ENCODE data around the gene PCDH15. TPM values are rescaled to one million over a fixed set of nuclear protein-coding genes. Genes with fewer than 3 reads are reported as not detected.

The PCDH15 gene
- total RNA-seq, 1 donor from 2014 or later, result 2.1 TPM

DNA sequence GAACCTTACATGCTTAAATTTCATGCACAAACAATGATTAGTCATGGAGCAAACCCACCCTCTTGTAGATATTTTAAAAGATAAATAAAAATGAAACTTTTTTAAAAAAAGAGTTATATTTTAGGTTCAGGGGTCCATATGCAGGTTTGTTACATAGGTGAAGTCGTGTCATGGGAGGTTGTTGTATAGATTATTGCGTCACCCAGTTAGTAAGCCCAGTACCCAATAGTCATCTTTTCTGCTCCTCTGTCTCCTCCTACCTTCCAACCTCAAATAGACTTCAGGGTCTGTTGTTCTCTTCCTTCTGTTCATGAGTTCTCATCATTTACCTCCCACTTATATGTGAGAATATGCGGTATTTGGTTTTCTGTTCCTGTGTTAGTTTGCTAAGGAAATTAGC lies 486.6 kb downstream of the PCDH15 start:
- no peak for ATAC-seq
- no peaks in the 10 kb centered on the region for H3K36me3 ChIP-seq
- no peak for DNase-seq
- no peaks in the 10 kb centered on the region for H3K9me3 ChIP-seq
- intact Hi-C loops (cut with DNase I), result no loop called here
- no peak overlapping the region for H3K4me3 ChIP-seq
- no peak for TF ChIP-seq CTCF (IDR thresholded peaks at IDR 0.05)
- no peak overlapping the region for H3K27ac ChIP-seq
- H3K4me1 ChIP-seq, result no peaks in the 10 kb centered on the region
- no peaks in the 10 kb centered on the region for H3K27me3 ChIP-seq (ENCODE audit: low read depth)

DNA sequence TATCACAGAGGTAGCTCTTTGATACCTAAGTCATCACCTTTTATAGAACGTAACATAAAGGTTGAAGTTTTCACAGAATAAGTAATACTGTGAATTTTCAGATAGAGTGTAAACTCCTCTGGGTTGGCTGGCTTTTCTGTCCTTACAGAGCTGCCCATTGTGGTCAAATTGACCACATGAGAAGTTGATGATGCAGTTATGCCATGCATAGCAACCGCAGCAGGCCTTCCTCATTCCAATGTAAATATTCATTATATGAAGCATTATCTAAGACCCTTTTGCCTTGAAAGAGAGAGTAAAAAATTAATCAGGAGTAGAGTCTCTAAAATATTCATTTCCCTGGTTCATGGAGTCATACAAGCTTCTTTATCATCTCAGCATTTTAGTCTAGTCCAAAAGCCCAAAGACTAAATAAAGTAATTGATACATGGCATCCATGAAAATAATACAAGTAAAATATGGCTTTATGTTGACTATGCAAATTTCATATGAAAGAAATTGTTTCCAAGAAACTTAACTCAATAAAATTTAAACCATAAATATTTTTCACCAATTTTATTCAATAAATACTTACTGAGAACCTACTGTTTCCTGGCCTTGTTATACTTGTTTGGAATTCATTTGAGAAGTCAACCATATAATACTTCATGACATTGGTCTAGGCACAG lies 516.4 kb downstream of the PCDH15 start:
- intact Hi-C loops (cut with DNase I), result no loop called here
- no peaks in the 10 kb centered on the region for H3K36me3 ChIP-seq
- H3K9me3 ChIP-seq, result no peaks in the 10 kb centered on the region
- no peaks in the 10 kb centered on the region for H3K27me3 ChIP-seq (ENCODE audit: low read depth)
- DNase-seq, result no peak
- TF ChIP-seq CTCF (IDR thresholded peaks at IDR 0.05), result no peak
- no peak for ATAC-seq
- H3K4me3 ChIP-seq, result no peak overlapping the region
- H3K4me1 ChIP-seq, result no peaks in the 10 kb centered on the region
- no peak overlapping the region for H3K27ac ChIP-seq

GRCh38 chr10:54282012-54282411 lies 519.0 kb downstream of the PCDH15 start:
- Histone ChIP-seq H3K27ac (no peak overlapping the region), H3K27me3 (ENCODE audit: low read depth) (no peaks in the 10 kb centered on the region), H3K9me3 (no peaks in the 10 kb centered on the region), H3K4me1 (no peaks in the 10 kb centered on the region), H3K36me3 (no peaks in the 10 kb centered on the region), H3K4me3 (no peak overlapping the region)
- no peak for TF ChIP-seq CTCF (IDR thresholded peaks at IDR 0.05)
- ATAC-seq, result no peak
- DNase-seq, result no peak
- intact Hi-C loops (cut with DNase I), result no loop called here

GRCh38 chr10:54266395-54266794 lies 534.6 kb downstream of the PCDH15 start:
- Histone ChIP-seq H3K36me3 (no peaks in the 10 kb centered on the region), H3K9me3 (peaks cover 3% of the 10 kb centered on the region), H3K4me3 (no peak overlapping the region), H3K27ac (no peak overlapping the region), H3K27me3 (ENCODE audit: low read depth) (no peaks in the 10 kb centered on the region), H3K4me1 (no peaks in the 10 kb centered on the region)
- DNase-seq, result no peak
- no peak for ATAC-seq
- intact Hi-C loops (cut with DNase I), result no loop called here
- TF ChIP-seq CTCF (IDR thresholded peaks at IDR 0.05), result no peak

DNA sequence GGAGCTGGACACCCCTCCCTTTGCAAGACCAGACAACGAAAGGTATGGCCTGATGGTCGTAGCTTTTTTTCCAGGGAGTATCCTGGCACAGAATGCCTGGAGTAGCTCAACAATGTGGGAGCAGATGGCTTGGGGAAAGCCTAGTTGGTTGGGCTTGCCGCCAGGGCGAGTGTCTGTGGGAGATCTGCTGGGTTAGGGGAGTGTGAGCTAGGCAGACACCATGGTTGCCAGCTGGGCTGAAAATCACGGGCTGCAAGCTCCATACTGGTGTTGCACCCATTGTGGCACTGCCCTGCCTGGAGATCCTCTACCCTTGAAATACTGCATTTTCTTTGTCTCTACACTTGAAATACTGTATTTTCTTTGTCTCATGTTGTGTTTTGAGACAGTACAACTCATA lies 538.3 kb downstream of the PCDH15 start:
- no peak for ATAC-seq
- Histone ChIP-seq H3K9me3 (peaks cover 3% of the 10 kb centered on the region), H3K4me1 (no peaks in the 10 kb centered on the region), H3K36me3 (no peaks in the 10 kb centered on the region), H3K4me3 (no peak overlapping the region), H3K27ac (no peak overlapping the region), H3K27me3 (ENCODE audit: low read depth) (no peaks in the 10 kb centered on the region)
- TF ChIP-seq CTCF (IDR thresholded peaks at IDR 0.05), result no peak
- no peak for DNase-seq
- intact Hi-C loops (cut with DNase I), result no loop called here
